Calu3 (cell line): ENCODE data around the gene SPAG16. TPM values are rescaled to one million over a fixed set of nuclear protein-coding genes. Genes with fewer than 3 reads are reported as not detected.
A peak's percentile ranks its signal among the peaks of the same experiment; 100 is the strongest.

Experiments
- BruUV-seq: library from RNA; stranded (reverse); fragments of 400-500 nt; replicated peaks from 2 replicates; lab custom pipeline; 2021; lab: Mats Ljungman, UMichigan
- CTCF ChIA-PET: fragments of 300-600 bp; sonication (Branson Sonifier 250); formaldehyde crosslinking; loops from one replicate; lab custom pipeline; 2022; ENCODE audit warnings: antibody characterized with exemption; lab: Charles Lee
- DNase-seq: peaks from one replicate; pipeline ENCODE4 v3.0.0; 2022
- H3K27ac Mint-ChIP-seq: one replicate; pipeline ENCODE4 v1.8.0; 2022; ENCODE audit warnings: mixed read lengths; ENCODE audit not compliant: unreplicated experiment
- H3K27me3 Mint-ChIP-seq: one replicate; pipeline ENCODE4 v1.8.0; 2022; ENCODE audit warnings: mixed read lengths; ENCODE audit not compliant: unreplicated experiment
- H3K36me3 Mint-ChIP-seq: one replicate; pipeline ENCODE4 v1.8.0; 2022; ENCODE audit warnings: mild to moderate bottlenecking, moderate library complexity, mixed read lengths; ENCODE audit not compliant: insufficient read depth, unreplicated experiment
- H3K4me1 Mint-ChIP-seq: one replicate; pipeline ENCODE4 v1.8.0; 2022; ENCODE audit warnings: mild to moderate bottlenecking, low read depth, mixed read lengths; ENCODE audit not compliant: unreplicated experiment
- H3K4me3 Mint-ChIP-seq: one replicate; pipeline ENCODE4 v1.8.0; 2022; ENCODE audit warnings: mild to moderate bottlenecking, low read depth, moderate library complexity, mixed read lengths; ENCODE audit not compliant: unreplicated experiment
- H3K9me3 Mint-ChIP-seq: one replicate; pipeline ENCODE4 v1.8.0; 2022; ENCODE audit warnings: low read depth, mixed read lengths; ENCODE audit not compliant: unreplicated experiment
- intact Hi-C: fragments of 100-400 bp; cut with micrococcal nuclease; formaldehyde crosslinking; loops from one replicate; pipeline ENCODE4 v1.10.0; 2022; ENCODE audit not compliant: unreplicated experiment
- total RNA-seq: library from RNA; stranded (reverse); gene quantifications from 2 replicates; pipeline ENCODE4 v1.2.3, GENCODE V29; 2022
- TF ChIP-seq, protein P1 (sequence below): fragments of 200-600 bp; IDR thresholded peaks from one replicate; pipeline ENCODE4 v1.8.0; 2022; ENCODE audit warnings: antibody characterized with exemption; ENCODE audit not compliant: unreplicated experiment

SPAG16 gene
- total RNA-seq, 1 experiment from 2014 or later = 30.2 TPM

DNA sequence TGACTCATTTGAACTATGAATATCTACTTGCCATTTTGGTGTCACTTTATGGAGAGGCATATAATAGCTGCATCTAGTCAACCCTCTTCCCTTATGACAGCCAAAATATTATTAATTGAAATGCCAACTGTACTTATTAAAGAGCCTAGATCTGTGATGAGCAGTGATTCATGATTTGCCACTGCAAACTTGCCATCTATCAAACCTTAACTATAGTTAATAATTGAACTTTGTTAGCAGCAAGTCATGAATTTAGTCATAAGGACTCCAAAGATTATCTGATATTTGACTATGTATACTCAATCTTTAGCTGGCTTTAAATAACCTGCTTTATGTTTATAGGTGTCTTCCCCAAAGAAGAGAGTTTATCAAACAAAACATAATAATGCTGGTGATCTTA, 1010.2 kb downstream of the SPAG16 start:
- BruUV-seq = no TSS peak
- no peak overlapping the region for H3K27ac Mint-ChIP-seq
- H3K27me3 Mint-ChIP-seq = no peaks in the 10 kb centered on the region
- intact Hi-C loops = no loop called here
- no peak overlapping the region for H3K4me3 Mint-ChIP-seq
- H3K36me3 Mint-ChIP-seq = no peaks in the 10 kb centered on the region
- CTCF ChIA-PET = no interaction called here
- DNase-seq = no peak
- H3K9me3 Mint-ChIP-seq = no peaks in the 10 kb centered on the region
- H3K4me1 Mint-ChIP-seq = no peaks in the 10 kb centered on the region
- TF ChIP-seq, protein P1, sequence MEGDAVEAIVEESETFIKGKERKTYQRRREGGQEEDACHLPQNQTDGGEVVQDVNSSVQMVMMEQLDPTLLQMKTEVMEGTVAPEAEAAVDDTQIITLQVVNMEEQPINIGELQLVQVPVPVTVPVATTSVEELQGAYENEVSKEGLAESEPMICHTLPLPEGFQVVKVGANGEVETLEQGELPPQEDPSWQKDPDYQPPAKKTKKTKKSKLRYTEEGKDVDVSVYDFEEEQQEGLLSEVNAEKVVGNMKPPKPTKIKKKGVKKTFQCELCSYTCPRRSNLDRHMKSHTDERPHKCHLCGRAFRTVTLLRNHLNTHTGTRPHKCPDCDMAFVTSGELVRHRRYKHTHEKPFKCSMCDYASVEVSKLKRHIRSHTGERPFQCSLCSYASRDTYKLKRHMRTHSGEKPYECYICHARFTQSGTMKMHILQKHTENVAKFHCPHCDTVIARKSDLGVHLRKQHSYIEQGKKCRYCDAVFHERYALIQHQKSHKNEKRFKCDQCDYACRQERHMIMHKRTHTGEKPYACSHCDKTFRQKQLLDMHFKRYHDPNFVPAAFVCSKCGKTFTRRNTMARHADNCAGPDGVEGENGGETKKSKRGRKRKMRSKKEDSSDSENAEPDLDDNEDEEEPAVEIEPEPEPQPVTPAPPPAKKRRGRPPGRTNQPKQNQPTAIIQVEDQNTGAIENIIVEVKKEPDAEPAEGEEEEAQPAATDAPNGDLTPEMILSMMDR = no peak

DNA sequence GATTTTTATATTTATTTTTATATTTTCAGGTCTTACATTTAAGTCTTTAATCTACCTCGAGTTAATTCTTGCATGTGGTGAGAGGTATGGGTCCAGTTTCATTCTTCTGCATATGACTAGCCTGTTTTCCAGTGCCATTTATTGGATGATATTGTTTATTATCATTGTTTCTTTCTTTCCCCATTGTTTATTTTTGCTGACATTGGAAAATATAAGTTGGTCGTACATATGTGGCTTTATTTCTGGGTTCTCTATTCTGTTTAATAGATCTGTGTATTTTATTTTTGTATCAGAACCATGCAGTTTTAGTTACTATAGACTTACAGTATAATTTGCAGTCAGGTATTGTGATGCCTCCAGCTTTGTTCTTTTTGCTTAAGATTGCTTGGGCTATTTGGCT, 1013.2 kb downstream of the SPAG16 start:
- no peak overlapping the region for H3K27ac Mint-ChIP-seq
- DNase-seq = no peak
- BruUV-seq = no TSS peak
- CTCF ChIA-PET = interaction anchor here (0.8 kb wide), 1 partner anchor 625 kb away, joined by 4 read pairs; no protein-coding TSS in a partner anchor
- no peaks in the 10 kb centered on the region for H3K27me3 Mint-ChIP-seq
- H3K4me3 Mint-ChIP-seq = no peak overlapping the region
- H3K36me3 Mint-ChIP-seq = no peaks in the 10 kb centered on the region
- TF ChIP-seq, protein P1 = no peak
- H3K4me1 Mint-ChIP-seq = no peaks in the 10 kb centered on the region
- no peaks in the 10 kb centered on the region for H3K9me3 Mint-ChIP-seq
- intact Hi-C loops = no loop called here

DNA sequence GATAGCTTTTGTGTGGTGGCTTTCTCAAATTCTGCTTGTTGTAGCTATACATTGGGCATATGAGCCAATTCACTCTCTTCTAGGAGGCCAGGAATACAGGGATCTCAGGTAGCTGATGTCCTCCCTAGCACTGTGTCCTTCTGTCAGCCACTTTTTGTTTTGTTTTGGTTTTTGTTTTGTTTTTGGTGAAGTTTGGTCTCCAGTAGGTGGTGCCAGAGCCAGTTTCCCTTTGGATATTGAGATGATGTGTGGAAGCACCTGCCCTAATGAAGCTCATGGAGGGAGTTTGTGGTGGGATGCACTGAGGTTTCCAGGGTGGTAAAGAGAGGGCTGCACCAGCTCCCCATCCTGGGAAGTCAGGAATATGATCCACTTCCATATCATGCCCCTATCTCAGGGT, 1026.1 kb downstream of the SPAG16 start:
- TF ChIP-seq, protein P1 = peak; percentile 13
- CTCF ChIA-PET = no interaction called here
- no peaks in the 10 kb centered on the region for H3K27me3 Mint-ChIP-seq
- H3K36me3 Mint-ChIP-seq = no peaks in the 10 kb centered on the region
- H3K4me1 Mint-ChIP-seq = peaks cover 14% of the 10 kb centered on the region
- H3K9me3 Mint-ChIP-seq = peaks cover 5% of the 10 kb centered on the region
- BruUV-seq = no TSS peak
- H3K27ac Mint-ChIP-seq = no peak overlapping the region
- no peak for DNase-seq
- no peak overlapping the region for H3K4me3 Mint-ChIP-seq
- intact Hi-C loops = loop anchor here (10.0 kb wide), 1 partner anchor 284 kb away; no protein-coding TSS in a partner anchor

DNA sequence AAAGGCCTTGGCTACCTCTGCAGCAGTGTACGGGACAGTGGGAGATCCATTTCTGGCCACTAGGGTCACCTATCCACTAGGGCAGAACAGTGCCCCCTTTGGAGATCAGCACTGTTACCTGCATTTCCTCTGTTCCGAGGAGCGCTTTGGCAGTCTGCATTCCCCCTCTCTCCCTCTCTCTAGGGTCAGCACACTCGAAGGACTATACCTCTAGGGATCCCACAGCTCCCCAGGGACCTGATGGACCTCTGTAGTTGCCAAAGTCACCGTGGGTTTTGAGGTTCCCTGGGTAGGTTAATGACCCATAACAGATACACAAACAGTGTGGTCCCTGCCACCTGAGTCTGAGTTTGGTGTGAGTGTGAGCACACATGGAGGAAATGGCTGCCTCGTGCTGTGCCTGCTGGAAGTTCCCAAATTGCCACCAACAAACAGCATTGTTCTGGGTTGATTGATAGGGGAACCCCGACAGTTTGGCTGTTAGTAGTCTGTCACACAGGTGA, 1026.8 kb downstream of the SPAG16 start:
- intact Hi-C loops = loop anchor here (10.0 kb wide), 1 partner anchor 284 kb away; no protein-coding TSS in a partner anchor
- Mint-ChIP-seq H3K4me3 (no peak overlapping the region), H3K36me3 (no peaks in the 10 kb centered on the region), H3K27me3 (no peaks in the 10 kb centered on the region), H3K27ac (peak overlapping the region; percentile 27), H3K9me3 (peaks cover 5% of the 10 kb centered on the region), H3K4me1 (peaks cover 14% of the 10 kb centered on the region)
- peak; percentile 11 for DNase-seq
- BruUV-seq = no TSS peak
- CTCF ChIA-PET = interaction anchor here (0.6 kb wide), 1 partner anchor 1601 kb away, joined by 3 read pairs; no protein-coding TSS in a partner anchor
- TF ChIP-seq, protein P1 = peak; percentile 31
